H1 (cell line): ENCODE data around the gene PIAS1. TPM values are rescaled to one million over a fixed set of nuclear protein-coding genes. Genes with fewer than 3 reads are reported as not detected.

Source experiments
- CTCF ChIA-PET: fragments of 300-600 bp; sonication (Branson Sonifier 250); formaldehyde crosslinking; loops from one replicate; lab custom pipeline; 2021; ENCODE audit not compliant: partially characterized antibody; lab: Charles Lee
- POLR2A ChIA-PET: fragments of 300-600 bp; sonication (Branson Sonifier 250); formaldehyde crosslinking; loops from one replicate; lab custom pipeline; 2021; ENCODE audit warnings: inconsistent platforms; ENCODE audit not compliant: partially characterized antibody; lab: Charles Lee
- DNase-seq, 2 experiments: peaks; one replicate each; pipeline versions ENCODE4 v3.0.0 to v3.0.0-alpha.2; 2010 to 2022; ENCODE audit warnings: low spot score in 2 of 2, low read depth in 1 of 2, mixed read lengths in 1 of 2
- FAIRE-seq: peaks from 2 replicates; lab custom pipeline; 2011; peaks lifted over from hg19 to GRCh38; lab: Jason Lieb, UNC
- H2AFZ ChIP-seq: 2 replicates; pipeline ENCODE4 v1.8.1; 2012; ENCODE audit warnings: low read length, inconsistent platforms
- H2AK5ac ChIP-seq: 2 replicates; pipeline ENCODE4 v1.6.1; 2013; ENCODE audit warnings: low read depth, low read length
- H2BK120ac ChIP-seq: replicated peaks from 2 replicates; pipeline ENCODE3; 2013; ENCODE audit warnings: low read depth, low read length, inconsistent platforms
- H2BK12ac ChIP-seq: 2 replicates; pipeline ENCODE4 v1.6.1; 2013; ENCODE audit warnings: low read depth, low read length
- H2BK15ac ChIP-seq: 2 replicates; pipeline ENCODE4 v1.6.1; 2013; ENCODE audit warnings: low read length
- H2BK20ac ChIP-seq: 2 replicates; pipeline ENCODE4 v1.6.1; 2013; ENCODE audit warnings: low read length
- H2BK5ac ChIP-seq: 2 replicates; pipeline ENCODE4 v1.6.1; 2013; ENCODE audit warnings: low read depth, low read length
- H3K14ac ChIP-seq: 2 replicates; pipeline ENCODE4 v1.6.1; 2013; ENCODE audit warnings: inconsistent platforms; ENCODE audit not compliant: insufficient read length
- H3K18ac ChIP-seq: 2 replicates; pipeline ENCODE4 v1.6.1; 2013; ENCODE audit warnings: low read length; ENCODE audit errors: extremely low read depth
- H3K23ac ChIP-seq: 2 replicates; pipeline ENCODE4 v1.6.1; 2013; ENCODE audit warnings: inconsistent platforms; ENCODE audit not compliant: insufficient read length
- H3K23me2 ChIP-seq: 2 replicates; pipeline ENCODE4 v1.6.1; 2013; ENCODE audit warnings: low read depth, low read length
- H3K27ac ChIP-seq: 2 replicates; pipeline ENCODE4 v1.6.1; 2011; ENCODE audit warnings: low read depth, low read length, inconsistent platforms
- H3K27me3 ChIP-seq, 4 experiments: replicated peaks in 1 of 4; 1 replicate in 1 of 4; 2 replicates in 3 of 4; pipeline versions ENCODE4 v1.6.1 to v1.8.1; 2011 to 2013; ENCODE audit warnings: low read length in 3 of 4, mild to moderate bottlenecking in 3 of 4, inconsistent platforms in 2 of 4, mixed read lengths in 2 of 4, moderate library complexity in 1 of 4; ENCODE audit not compliant: control insufficient read depth in 3 of 4, insufficient read depth in 3 of 4; ENCODE audit errors: extremely low read depth in 1 of 4
- H3K36me3 ChIP-seq, 4 experiments: 2 replicates each; pipeline versions ENCODE4 v1.6.1 to v1.8.1; 2011 to 2013; ENCODE audit warnings: mild to moderate bottlenecking in 4 of 4, low read length in 3 of 4, moderate library complexity in 2 of 4, control low read depth in 1 of 4, inconsistent platforms in 1 of 4; ENCODE audit not compliant: insufficient read depth in 4 of 4, control insufficient read depth in 2 of 4
- H3K4ac ChIP-seq: replicated peaks from 2 replicates; pipeline ENCODE3; 2013; ENCODE audit warnings: low read length, low read depth, mixed read lengths, inconsistent platforms; ENCODE audit not compliant: insufficient read length
- H3K4me1 ChIP-seq, 4 experiments: replicated peaks in 1 of 4; 1 replicate in 1 of 4; 2 replicates in 3 of 4; pipeline versions ENCODE4 v1.6.1 to v1.8.1; 2011 to 2013; ENCODE audit warnings: low read length in 3 of 4, inconsistent platforms in 2 of 4, mixed read lengths in 1 of 4; ENCODE audit not compliant: insufficient read depth in 4 of 4, control insufficient read depth in 3 of 4
- H3K4me2 ChIP-seq, 2 experiments: 2 replicates each; pipeline versions ENCODE4 v1.6.1 to v1.8.1; 2011 to 2013; ENCODE audit warnings: low read depth in 2 of 2, low read length in 2 of 2, control low read depth in 1 of 2, inconsistent platforms in 1 of 2, mild to moderate bottlenecking in 1 of 2; ENCODE audit not compliant: insufficient read depth in 1 of 2
- H3K4me3 ChIP-seq, 4 experiments: fragments of 200-600, 300-600 bp in 1 of 4; sonication (generic), shearing (Covaris generic), sonication (Bioruptor Twin) in 1 of 4; 2 replicates each; pipeline versions ENCODE4 v1.5.1 to v1.8.1; 2011 to 2016; ENCODE audit warnings: low read length in 4 of 4, low read depth in 3 of 4, control low read depth in 2 of 4, inconsistent platforms in 2 of 4, mild to moderate bottlenecking in 2 of 4, mixed read lengths in 1 of 4, moderate library complexity in 1 of 4; ENCODE audit not compliant: insufficient read depth in 2 of 4; ENCODE audit errors: extremely low read depth in 1 of 4
- H3K56ac ChIP-seq: replicated peaks from 2 replicates; pipeline ENCODE3; 2013; ENCODE audit warnings: low read depth, mild to moderate bottlenecking, mixed read lengths, low read length, inconsistent platforms; ENCODE audit not compliant: insufficient read length
- H3K79me1 ChIP-seq: 2 replicates; pipeline ENCODE4 v1.6.1; 2013; ENCODE audit warnings: low read depth, low read length, control low read depth
- H3K79me2 ChIP-seq, 2 experiments: 2 replicates each; pipeline versions ENCODE4 v1.6.1 to v1.8.1; 2012 to 2013; ENCODE audit warnings: low read length in 2 of 2, mild to moderate bottlenecking in 2 of 2, inconsistent platforms in 1 of 2; ENCODE audit not compliant: insufficient read depth in 2 of 2, control insufficient read depth in 1 of 2
- H3K9ac ChIP-seq, 4 experiments: replicated peaks in 1 of 4; 1 replicate in 1 of 4; 2 replicates in 3 of 4; pipeline versions ENCODE4 v1.6.1 to v1.8.1; 2011 to 2013; ENCODE audit warnings: low read depth in 3 of 4, low read length in 3 of 4, control low read depth in 2 of 4, mild to moderate bottlenecking in 2 of 4, moderate library complexity in 2 of 4, inconsistent platforms in 1 of 4; ENCODE audit errors: extremely low read depth in 1 of 4
- H3K9me3 ChIP-seq, 2 experiments: 2 replicates each; pipeline versions ENCODE4 v1.6.1 to v1.8.1; 2012 to 2013; ENCODE audit warnings: mild to moderate bottlenecking in 2 of 2, moderate library complexity in 2 of 2, control low read depth in 1 of 2, inconsistent platforms in 1 of 2, low read depth in 1 of 2, low read length in 1 of 2, mixed read lengths in 1 of 2; ENCODE audit not compliant: insufficient read depth in 2 of 2
- H4K20me1 ChIP-seq, 2 experiments: replicated peaks in 1 of 2; 2 replicates each; pipeline versions ENCODE3 to v1.8.1; 2011 to 2013; ENCODE audit warnings: inconsistent platforms in 2 of 2, low read length in 2 of 2, mild to moderate bottlenecking in 1 of 2; ENCODE audit not compliant: insufficient read depth in 2 of 2, control insufficient read depth in 1 of 2
- H4K5ac ChIP-seq: 2 replicates; pipeline ENCODE4 v1.6.1; 2013; ENCODE audit warnings: low read length, low read depth, mixed read lengths, inconsistent platforms; ENCODE audit not compliant: insufficient read length
- H4K8ac ChIP-seq: 2 replicates; pipeline ENCODE4 v1.8.0; 2013; ENCODE audit warnings: mild to moderate bottlenecking, moderate library complexity, low read length, inconsistent platforms; ENCODE audit not compliant: insufficient read depth; ENCODE audit errors: extremely low read depth
- H4K91ac ChIP-seq: replicated peaks from 2 replicates; pipeline ENCODE3; 2013; ENCODE audit warnings: low read length, mixed read lengths, inconsistent platforms; ENCODE audit not compliant: insufficient read length
- CEBPB ChIP-seq: IDR thresholded peaks from 2 replicates; pipeline ENCODE4 v1.6.1; 2012; ENCODE audit warnings: low read depth, low read length
- EGR1 ChIP-seq: IDR thresholded peaks from 2 replicates; pipeline ENCODE4 v1.6.1; 2011; ENCODE audit warnings: low read depth, low read length, borderline replicate concordance
- GTF2F1 ChIP-seq: IDR thresholded peaks from 2 replicates; pipeline ENCODE4 v1.6.1; 2012; ENCODE audit warnings: low read depth, low read length, improper control_type of control experiment, borderline replicate concordance
- MAFK ChIP-seq: IDR thresholded peaks from 2 replicates; pipeline ENCODE4 v1.6.1; 2012; ENCODE audit warnings: low read depth, mild to moderate bottlenecking, improper control_type of control experiment, low read length
- PHF8 ChIP-seq: fragments of 200-600 bp; sonication (generic); conservative IDR thresholded peaks from 2 replicates; pipeline ENCODE4 v1.7.1; 2012; ENCODE audit warnings: low read depth, mild to moderate bottlenecking, inconsistent platforms, low read length, moderate library complexity
- YY1 ChIP-seq: IDR thresholded peaks from 2 replicates; pipeline ENCODE4 v1.6.1; 2011; ENCODE audit warnings: low read depth, mild to moderate bottlenecking, low read length
- WGBS, 2 experiments: shearing (Covaris generic) in 1 of 2; methylation state at CpG; one replicate each; pipeline versions ENCODE4 v1.1.6 to v1.1.7; 2013 to 2015; ENCODE audit warnings: low lambda C conversion rate in 2 of 2, mixed read lengths in 2 of 2, inconsistent platforms in 1 of 2, low coverage in 1 of 2, missing lambda C conversion rate in 1 of 2; ENCODE audit not compliant: insufficient replicate concordance in 2 of 2, insufficient coverage in 1 of 2, insufficient read length in 1 of 2; ENCODE audit errors: extremely low coverage in 1 of 2, missing lambda C conversion rate in 1 of 2; 5-methylcytosine and 5-hydroxymethylcytosine counted together
- polyA plus RNA-seq, 7 experiments: library from polyadenylated mRNA; depleted of rRNA in 3 of 7; stranded (reverse) in 5 of 7; unstranded in 2 of 7; fragments of >200 nt in 5 of 7; fragments of 200-250 nt in 2 of 7; gene quantifications; 1 replicate in 5 of 7; 2 replicates in 1 of 7; 4 replicates in 1 of 7; pipeline versions ENCODE4 v1.2.1 to v1.2.3, GENCODE V29; 2011 to 2013; ENCODE audit warnings: missing spikeins in 2 of 7, mixed read lengths in 2 of 7
- total RNA-seq: library from RNA; stranded (reverse); fragmentation: NEBNext Ultra II Directional; extraction: Animal tissue kit (Norgen Biotek cat#: 25700); gene quantifications from 2 replicates; pipeline ENCODE4 v1.2.1, GENCODE V29; 2021

The PIAS1 gene
- total and polyA plus RNA-seq, 2 of the 8 experiments (the other 6 are each of a cell fraction or from before 2014, with no cell fraction given), result 30.8 to 34.5 TPM

- H3K9ac ChIP-seq, result no peak overlapping the region
- no peak overlapping the region for H4K5ac ChIP-seq
- H3K4me1 ChIP-seq, result no peaks in the 10 kb centered on the region
- no peak overlapping the region for H3K27ac ChIP-seq
- no peak overlapping the region for H2BK5ac ChIP-seq
- H3K79me1 ChIP-seq, result no peaks in the 10 kb centered on the region; the same call in 1 of the 2 replicates
- H2BK120ac ChIP-seq, result no peak overlapping the region
- H3K14ac ChIP-seq, result no peak overlapping the region
- H4K20me1 ChIP-seq, result peaks cover 0 to 2% of the 10 kb centered on the region in 2 experiments
- H4K91ac ChIP-seq, result no peak overlapping the region
- no peaks in the 10 kb centered on the region for H3K27me3 ChIP-seq
- no peak overlapping the region for H4K8ac ChIP-seq
- no peak overlapping the region for H3K4me3 ChIP-seq
- FAIRE-seq (no peak), DNase-seq (no peak)
- TF ChIP-seq YY1 (no peak), MAFK (no peak), PHF8 (no peak), CEBPB (no peak), EGR1 (no peak), GTF2F1 (no peak)
- H3K56ac ChIP-seq, result no peak overlapping the region
- no peak overlapping the region for H3K4ac ChIP-seq
- POLR2A ChIA-PET, result no interaction called here
- H2BK15ac ChIP-seq, result no peak overlapping the region
- H3K23me2 ChIP-seq, result no peaks in the 10 kb centered on the region
- no peaks in the 10 kb centered on the region; a peak in 1 of 8 replicates for H3K36me3 ChIP-seq
- H3K18ac ChIP-seq, result no peak overlapping the region
- H2AFZ ChIP-seq, result no peak overlapping the region
- no peak overlapping the region for H2BK12ac ChIP-seq
- H3K23ac ChIP-seq, result no peak overlapping the region
- CTCF ChIA-PET, result interaction anchor here (0.9 to 1.3 kb wide), 3 partner anchors 86 to 445 kb away, joined by 3 read pairs; no protein-coding TSS in a partner anchor
- H2AK5ac ChIP-seq, result no peak overlapping the region
- no peak overlapping the region for H2BK20ac ChIP-seq
- peaks cover 0 to 42% of the 10 kb centered on the region in 2 experiments; a peak in 2 of 4 replicates for H3K79me2 ChIP-seq
- no peaks in the 10 kb centered on the region for H3K9me3 ChIP-seq
- 69% methylated on average over 1 of the region's 1 CpG; no CpG with 5 or more reads in 1 of the 2 experiments for WGBS, 2 experiments
- no peak overlapping the region for H3K4me2 ChIP-seq
Measured at GRCh38 chr15:68113751-68114150, 59.6 kb downstream of the PIAS1 start.
